HG03064 (cell line): ENCODE results near the gene USP32.
"Not testable (repeated sequence)": the region's sequence is repeated elsewhere in the genome, so short reads cannot be mapped to it uniquely, and the experiment has no call there.

Source experiments
- ATAC-seq: cut with Tn5 transposase; IDR thresholded peaks from one replicate; pipeline ENCODE4 v1.9.1; 2021; ENCODE audit warnings: low read depth; ENCODE audit not compliant: unreplicated experiment

Gene USP32

GRCh38 chr17:60333628-60334031 is 58.3 kb downstream of the USP32 start:
- ATAC-seq, result no peak

DNA sequence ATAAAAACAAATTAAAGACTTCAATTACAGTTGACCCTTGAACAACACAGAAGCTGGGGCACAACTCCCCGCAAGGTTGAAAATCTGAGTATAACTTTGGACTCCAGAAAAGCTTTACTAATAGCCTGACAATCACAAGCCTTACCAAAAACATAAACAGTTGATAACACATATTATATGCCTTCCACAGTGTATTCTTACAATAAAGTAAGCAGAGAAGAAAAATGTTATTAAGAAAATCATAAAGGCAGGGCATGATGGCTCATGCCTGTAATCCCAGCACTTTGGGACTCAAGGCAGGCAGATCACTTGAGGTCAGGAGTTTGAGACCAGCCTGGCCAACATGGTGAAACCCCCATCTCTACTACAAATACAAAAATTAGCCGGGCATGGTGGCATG is 58.9 kb downstream of the USP32 start:
- ATAC-seq, result not testable (repeated sequence)

GRCh38 chr17:60332574-60332973 is 59.4 kb downstream of the USP32 start:
- ATAC-seq, result no peak

DNA sequence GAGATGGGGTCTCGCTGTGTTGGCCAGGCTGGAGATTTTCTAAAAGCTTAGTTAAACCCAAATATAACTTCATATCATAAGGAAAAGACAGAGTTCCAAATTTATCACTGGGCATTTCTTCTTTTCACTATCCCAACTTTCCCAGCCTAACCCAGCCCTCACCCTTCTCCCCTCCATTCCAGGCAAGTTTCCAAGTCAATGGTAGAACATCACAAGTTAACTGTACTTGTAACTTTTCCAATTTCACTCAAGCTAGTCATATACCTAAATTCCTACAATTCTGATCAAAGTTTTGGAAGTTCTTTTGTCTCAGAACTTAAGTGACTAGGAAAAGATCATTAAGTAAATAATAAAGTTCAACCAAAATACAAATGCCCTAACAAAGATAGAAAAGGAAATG is 61.2 kb downstream of the USP32 start:
- no peak for ATAC-seq

DNA sequence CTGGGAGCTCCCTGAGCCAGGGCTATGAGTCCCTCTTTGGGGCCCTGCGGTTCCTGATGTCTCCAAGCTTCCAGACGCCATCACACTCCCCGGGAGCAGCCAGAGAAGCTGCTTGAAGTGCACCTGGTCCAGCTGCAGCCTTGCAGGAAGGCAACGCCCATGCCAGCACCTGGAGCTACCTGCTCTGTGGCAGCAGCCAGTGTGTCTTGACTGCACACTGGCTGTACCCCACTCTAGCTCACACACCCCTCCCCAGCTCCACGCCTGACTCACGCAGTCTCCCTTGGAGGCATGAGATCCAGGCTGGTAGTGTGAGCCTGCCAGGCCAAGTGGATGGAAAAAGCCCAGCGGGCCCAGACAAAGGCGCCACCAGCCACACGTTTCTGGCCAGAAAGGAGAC is 63.3 kb downstream of the USP32 start:
- no peak for ATAC-seq

- ATAC-seq, result no peak
These were observed 64.0 kb downstream of the USP32 start for GRCh38 chr17:60327901-60328273.

GRCh38 chr17:60327134-60327900 is 64.6 kb downstream of the USP32 start:
- ATAC-seq, result no peak

GRCh38 chr17:60326702-60327101 is 65.2 kb downstream of the USP32 start:
- ATAC-seq, result no peak

DNA sequence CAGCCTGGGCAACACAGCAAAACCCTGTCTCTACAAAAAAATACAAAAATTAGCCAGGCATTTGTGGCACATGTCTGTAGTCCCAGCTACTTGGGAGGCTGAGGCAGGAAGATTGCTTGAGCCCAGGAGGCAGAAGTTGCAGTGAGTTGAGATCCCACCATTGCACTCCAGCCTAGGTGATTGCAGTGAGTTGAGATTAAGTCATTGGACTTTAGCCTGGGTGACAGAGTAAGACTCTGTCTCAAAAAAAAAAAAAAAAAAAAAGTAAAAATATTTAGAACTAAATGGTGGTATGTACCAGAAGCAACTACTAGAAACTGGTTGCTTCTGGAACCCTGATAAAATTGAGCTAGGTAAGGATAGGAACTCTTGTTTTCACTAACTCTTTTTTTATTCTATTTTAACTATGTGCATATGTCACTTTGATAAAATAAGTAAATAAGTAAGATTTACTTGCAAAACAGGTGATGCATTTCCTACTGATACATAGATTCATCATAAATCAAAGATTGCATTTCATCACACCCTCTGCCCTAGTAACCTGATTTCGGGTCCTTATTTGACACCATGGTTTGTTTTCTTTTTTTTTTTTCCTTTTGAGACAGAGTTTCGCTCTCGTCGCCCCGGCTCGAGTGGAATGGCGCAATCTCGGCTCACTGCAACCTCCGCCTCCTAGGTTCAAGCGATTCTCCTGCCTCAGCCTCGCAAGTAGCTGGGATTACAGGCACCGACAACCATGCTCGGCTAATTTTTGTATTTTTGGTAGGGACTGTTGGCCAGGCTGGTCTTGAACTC is 66.0 kb downstream of the USP32 start:
- ATAC-seq, result no peak

DNA sequence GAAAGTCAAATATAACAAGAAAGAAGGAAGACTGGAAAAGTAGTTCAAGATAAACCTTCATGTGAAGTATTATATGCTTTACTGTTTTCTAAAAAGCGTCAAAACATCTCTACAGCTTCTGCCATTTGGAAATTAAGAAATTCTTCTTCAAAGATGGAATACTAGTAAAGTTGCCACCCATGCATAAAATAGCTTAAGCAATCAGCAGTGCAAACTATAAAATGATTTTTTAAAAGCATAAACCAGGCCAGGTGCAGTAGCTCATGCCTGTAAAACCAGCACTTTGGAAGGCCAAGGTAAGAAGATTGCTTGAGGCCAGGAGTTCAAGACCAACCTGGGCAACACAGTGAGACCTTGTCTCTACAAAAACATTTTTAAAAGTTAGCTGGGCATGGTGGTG is 68.2 kb downstream of the USP32 start:
- ATAC-seq, result no peak

GRCh38 chr17:60322056-60322387 is 69.9 kb downstream of the USP32 start:
- ATAC-seq, result no peak

- no peak for ATAC-seq
These were observed 70.4 kb downstream of the USP32 start for GRCh38 chr17:60321336-60322055.

DNA sequence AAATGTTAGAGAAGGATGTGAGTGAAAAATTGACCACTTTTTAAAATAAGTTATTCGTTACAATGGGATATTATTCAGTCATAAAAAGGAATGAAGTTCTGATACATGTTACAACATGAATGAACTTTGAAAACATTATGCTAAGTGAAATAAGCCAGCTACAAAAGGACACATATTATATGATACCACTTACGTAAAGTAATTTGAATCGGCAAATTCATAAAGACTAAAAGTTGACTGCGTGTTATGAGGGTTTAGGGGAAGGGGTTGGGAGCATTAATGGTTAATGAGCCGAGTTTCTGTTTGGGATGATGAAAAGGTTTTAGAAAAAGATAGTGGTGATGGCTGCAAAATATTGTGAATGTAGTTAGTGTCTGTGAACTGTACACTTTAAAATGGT is 73.1 kb downstream of the USP32 start:
- ATAC-seq, result no peak

DNA sequence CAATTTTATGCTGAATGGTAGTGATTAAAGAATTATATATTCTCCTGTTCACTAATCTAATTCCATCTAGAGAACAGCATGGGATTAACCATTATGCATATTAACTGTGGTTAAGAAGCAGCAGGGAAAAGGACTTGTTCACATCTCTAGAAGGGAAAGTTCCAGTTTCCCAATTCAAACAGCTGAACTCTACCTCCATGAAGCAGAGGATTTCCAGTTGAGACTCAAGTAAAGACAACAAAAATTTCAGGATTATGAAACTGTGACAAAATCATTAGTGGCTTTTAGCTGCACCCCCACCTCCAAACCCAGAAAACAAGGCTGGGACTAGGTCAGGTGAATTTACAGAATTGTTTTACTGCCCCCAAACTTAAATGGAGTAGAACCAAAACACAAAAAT is 73.6 kb downstream of the USP32 start:
- ATAC-seq, result no peak

- ATAC-seq, result no peak
These were observed 76.3 kb downstream of the USP32 start for GRCh38 chr17:60315650-60316049.

GRCh38 chr17:60314900-60315299 is 77.0 kb downstream of the USP32 start:
- not testable (repeated sequence) for ATAC-seq

DNA sequence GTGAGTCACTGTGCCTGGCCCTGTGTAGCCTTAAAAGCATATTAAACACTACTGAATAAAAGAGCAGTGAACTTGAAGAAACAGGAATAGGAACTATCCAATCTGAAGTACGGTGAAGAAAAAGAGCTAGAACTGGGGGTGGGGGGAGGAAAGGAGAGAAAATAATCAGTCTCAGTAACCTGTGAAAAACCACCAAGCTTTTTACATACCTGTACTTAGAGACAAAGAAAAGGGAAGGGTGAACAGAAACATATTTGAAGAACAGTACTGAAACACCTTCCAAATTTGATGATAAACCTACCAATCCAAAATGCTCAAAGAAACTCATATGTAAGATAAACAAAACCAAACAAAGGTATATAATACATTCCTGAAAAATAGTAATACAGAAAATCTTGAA is 77.5 kb downstream of the USP32 start:
- ATAC-seq, result no peak

- ATAC-seq, result no peak
These were observed 80.0 kb downstream of the USP32 start for GRCh38 chr17:60311936-60312335.

DNA sequence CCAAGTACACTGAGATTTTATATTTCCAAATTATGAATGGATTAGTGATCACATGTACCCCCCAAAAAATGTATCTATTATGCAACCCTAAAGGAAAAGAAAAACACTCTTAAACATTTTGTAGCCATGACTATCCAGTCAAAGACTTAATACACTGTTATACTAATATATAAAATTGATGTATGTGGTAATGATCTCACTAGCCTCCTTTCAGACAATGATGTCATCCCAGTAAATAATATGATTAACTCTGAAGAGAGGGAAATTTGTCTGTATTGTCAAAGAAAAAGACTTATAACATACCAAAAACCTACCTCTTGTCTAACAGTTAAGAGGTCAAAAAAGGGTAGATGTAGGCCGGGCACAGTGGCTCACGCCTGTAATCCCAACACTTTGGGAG is 80.7 kb downstream of the USP32 start:
- no peak for ATAC-seq

- no peak for ATAC-seq
These were observed 86.8 kb downstream of the USP32 start for GRCh38 chr17:60305141-60305540.

- no peak for ATAC-seq
These were observed 87.4 kb downstream of the USP32 start for GRCh38 chr17:60304502-60304901.
